Endothelial cell of umbilical vein (primary cell): ENCODE measurements around the gene DDB1. TPM values are rescaled to one million over a fixed set of nuclear protein-coding genes. Genes with fewer than 3 reads are reported as not detected.

Experiments used
- BruUV-seq: library from RNA; stranded (reverse); fragments of 400-500 nt; replicated peaks from 2 replicates; lab custom pipeline; 2021; lab: Mats Ljungman, UMichigan
- CTCF ChIA-PET: fragments of 300-600, 350-600 bp; sonication (Branson Sonifier 250); formaldehyde crosslinking; loops from one replicate; lab custom pipeline; 2021; ENCODE audit warnings: antibody characterized with exemption, inconsistent platforms; lab: Charles Lee
- POLR2A ChIA-PET: fragments of 300-600, 350-600 bp; sonication (Branson Sonifier 250); formaldehyde crosslinking; loops from one replicate; lab custom pipeline; 2021; ENCODE audit warnings: antibody characterized with exemption, inconsistent platforms; lab: Charles Lee
- DNase-seq: peaks from one replicate; pipeline ENCODE4 v3.0.0-alpha.2; 2011; ENCODE audit warnings: low read depth, low spot score
- FAIRE-seq: peaks from 2 replicates; lab custom pipeline; 2011; peaks lifted over from hg19 to GRCh38; lab: Jason Lieb, UNC
- H2AFZ ChIP-seq: 2 replicates; pipeline ENCODE4 v1.6.0; 2012; ENCODE audit warnings: low read depth, low read length, control low read depth, inconsistent platforms
- H3K27ac ChIP-seq: 2 replicates; pipeline ENCODE4 v1.5.1; 2011; ENCODE audit warnings: low read depth, mild to moderate bottlenecking, control low read depth, low read length, moderate library complexity; ENCODE audit not compliant: insufficient read depth
- H3K27me3 ChIP-seq, 2 experiments: 2 replicates each; pipeline versions ENCODE4 v1.6.0 to v1.6.1; 2011; ENCODE audit warnings: low read length in 2 of 2, mixed read lengths in 1 of 2; ENCODE audit not compliant: control insufficient read depth in 2 of 2, insufficient read depth in 2 of 2
- H3K36me3 ChIP-seq, 2 experiments: 2 replicates in 1 of 2; 3 replicates in 1 of 2; pipeline ENCODE4 v1.5.1; 2011; ENCODE audit warnings: low read length in 2 of 2, mild to moderate bottlenecking in 1 of 2, moderate library complexity in 1 of 2; ENCODE audit not compliant: control insufficient read depth in 2 of 2, insufficient read depth in 2 of 2; ENCODE audit errors: extremely low read depth in 1 of 2
- H3K4me1 ChIP-seq: 3 replicates; pipeline ENCODE4 v1.5.1; 2011; ENCODE audit warnings: mild to moderate bottlenecking, low read length; ENCODE audit not compliant: control insufficient read depth, insufficient read depth; ENCODE audit errors: extremely low read depth
- H3K4me2 ChIP-seq: 2 replicates; pipeline ENCODE4 v1.6.1; 2011; ENCODE audit warnings: low read length, control low read depth, mixed read lengths; ENCODE audit not compliant: insufficient read depth
- H3K4me3 ChIP-seq, 3 experiments: fragments of 200-600 bp in 1 of 3; sonication (generic), shearing (Covaris generic) in 1 of 3; replicated peaks in 1 of 3; 2 replicates each; pipeline ENCODE4 v1.5.1; 2011 to 2016; ENCODE audit warnings: control low read depth in 3 of 3, low read length in 3 of 3, mild to moderate bottlenecking in 2 of 3, inconsistent platforms in 1 of 3, low read depth in 1 of 3, moderate library complexity in 1 of 3; ENCODE audit not compliant: insufficient read depth in 1 of 3
- H3K79me2 ChIP-seq: 2 replicates; pipeline ENCODE4 v1.6.0; 2012; ENCODE audit warnings: low read length, inconsistent platforms; ENCODE audit not compliant: control insufficient read depth, insufficient read depth
- H3K9ac ChIP-seq: replicated peaks from 2 replicates; pipeline ENCODE3; 2011; ENCODE audit warnings: low read length, control low read depth; ENCODE audit not compliant: insufficient read depth; ENCODE audit errors: extremely low read depth
- H3K9me1 ChIP-seq: replicated peaks from 3 replicates; pipeline ENCODE4 v1.6.0; 2011; ENCODE audit warnings: mild to moderate bottlenecking, low read length; ENCODE audit not compliant: control insufficient read depth, insufficient read depth; ENCODE audit errors: extremely low read depth
- H3K9me3 ChIP-seq: replicated peaks from 2 replicates; pipeline ENCODE4 v1.5.1; 2012; ENCODE audit warnings: low read length, inconsistent platforms; ENCODE audit not compliant: control insufficient read depth, insufficient read depth
- H4K20me1 ChIP-seq: replicated peaks from 2 replicates; pipeline ENCODE3; 2011; ENCODE audit warnings: mild to moderate bottlenecking, low read length; ENCODE audit not compliant: control insufficient read depth, insufficient read depth; ENCODE audit errors: extremely low read depth
- EZH2 ChIP-seq: IDR thresholded peaks from 2 replicates; pipeline ENCODE4 v1.6.1; 2012; ENCODE audit warnings: borderline replicate concordance, low read depth, mild to moderate bottlenecking, moderate library complexity, low read length, inconsistent platforms; ENCODE audit not compliant: severe bottlenecking
- FOS ChIP-seq: IDR thresholded peaks from 2 replicates; pipeline ENCODE4 v1.6.1; 2011; ENCODE audit warnings: mild to moderate bottlenecking, low read length, moderate library complexity, borderline replicate concordance; ENCODE audit not compliant: insufficient read depth
- GATA2 ChIP-seq: IDR thresholded peaks from 2 replicates; pipeline ENCODE4 v1.7.0; 2011; ENCODE audit warnings: low read depth, mild to moderate bottlenecking, moderate library complexity, mixed read lengths, low read length; ENCODE audit not compliant: insufficient read length, insufficient read depth
- JUN ChIP-seq: IDR thresholded peaks from 2 replicates; pipeline ENCODE4 v1.6.1; 2011; ENCODE audit warnings: borderline replicate concordance, low read depth; ENCODE audit not compliant: insufficient read length, insufficient read depth
- MAX ChIP-seq: IDR thresholded peaks from 2 replicates; pipeline ENCODE4 v1.6.1; 2011; ENCODE audit not compliant: insufficient read depth, insufficient read length
- MYC ChIP-seq: IDR thresholded peaks from one replicate; pipeline ENCODE4 v1.6.1; 2011; ENCODE audit warnings: mild to moderate bottlenecking, low read depth, low read length
- POLR2A ChIP-seq: IDR thresholded peaks from 2 replicates; pipeline ENCODE4 v1.6.1; 2012; ENCODE audit warnings: low read depth, mild to moderate bottlenecking, control low read depth, low read length
- POLR2AphosphoS5 ChIP-seq: IDR thresholded peaks from 2 replicates; pipeline ENCODE4 v1.6.1; 2012; ENCODE audit warnings: low read depth, mild to moderate bottlenecking, control low read depth, low read length, moderate library complexity; ENCODE audit not compliant: insufficient read depth
- dilution Hi-C: fragments of 300-500 bp; cut with MboI; formaldehyde crosslinking; loops from one replicate; pipeline ENCODE4 v1.15.0; 2019; ENCODE audit warnings: low sequenced_read_pairs; ENCODE audit not compliant: extremely low pct_ligation_motif_present
- intact Hi-C: fragments of 100-400 bp; cut with micrococcal nuclease; formaldehyde crosslinking; loops from one replicate; pipeline ENCODE4 v1.10.0; 2022
- polyA plus RNA-seq, 4 experiments: library from polyadenylated mRNA; depleted of rRNA in 3 of 4; stranded (reverse) in 3 of 4; unstranded in 1 of 4; fragments of >200 nt; gene quantifications; 2 replicates each; pipeline versions ENCODE4 v1.2.1 to v1.2.3, GENCODE V29; 2011 to 2012; ENCODE audit warnings: missing spikeins in 1 of 4
- total RNA-seq: library from RNA; stranded (reverse); gene quantifications from 2 replicates; pipeline ENCODE4 v1.2.3, GENCODE V29; 2021
- TF ChIP-seq, protein P1 (sequence below), 2 donors: IDR thresholded peaks; 1 replicate in 1 of 2; 2 replicates in 1 of 2; pipeline ENCODE4 v1.5.1; 2011; ENCODE audit warnings: low read length in 2 of 2, mild to moderate bottlenecking in 2 of 2, moderate library complexity in 2 of 2, control low read depth in 1 of 2, inconsistent platforms in 1 of 2, low read depth in 1 of 2; ENCODE audit not compliant: insufficient read depth in 1 of 2; ENCODE audit errors: extremely low read depth in 1 of 2

Gene DDB1
- total and polyA plus RNA-seq, 2 donors (not counting 3 experiments of a cell fraction or from before 2014, with no cell fraction given): 229 to 230 TPM

DNA sequence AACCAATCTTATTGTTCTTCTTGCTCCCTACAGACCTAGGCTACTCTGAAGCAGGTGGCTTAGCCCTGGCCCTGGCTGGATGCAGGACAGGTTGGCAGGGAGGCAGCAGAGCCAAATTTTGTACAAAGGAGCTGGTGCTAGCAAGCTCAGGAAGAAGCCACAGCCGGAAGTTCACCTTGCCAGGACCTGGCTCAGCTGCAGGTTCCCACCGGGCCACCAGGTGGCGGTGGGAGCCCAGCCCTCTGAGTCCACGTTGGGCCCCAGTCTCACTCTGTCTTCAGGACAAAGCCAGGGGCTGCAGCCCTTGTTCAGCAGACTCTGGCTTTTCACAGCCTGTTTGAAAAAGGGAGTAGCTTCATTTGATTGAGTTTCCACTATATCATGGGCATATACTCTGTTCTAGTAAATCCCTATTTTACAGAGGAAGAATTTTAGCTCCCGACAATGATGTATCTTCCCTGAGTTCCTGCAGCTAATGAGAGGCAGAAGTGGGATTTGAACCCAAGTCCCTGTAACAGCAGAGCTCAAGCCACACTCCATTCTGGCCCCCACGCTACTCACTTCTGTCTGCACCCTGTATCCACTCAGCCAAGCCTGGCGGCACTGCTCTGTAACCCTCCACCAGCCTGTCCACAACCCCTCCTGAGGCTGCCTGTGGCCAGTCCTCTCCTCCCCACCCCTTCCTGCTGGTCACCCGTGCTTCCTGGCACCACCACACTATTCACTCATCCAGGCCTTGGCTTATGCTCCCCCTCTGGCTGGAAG, 3.4 kb upstream of the DDB1 start:
- H3K4me2 ChIP-seq: no peak overlapping the region
- TF ChIP-seq, protein P1, sequence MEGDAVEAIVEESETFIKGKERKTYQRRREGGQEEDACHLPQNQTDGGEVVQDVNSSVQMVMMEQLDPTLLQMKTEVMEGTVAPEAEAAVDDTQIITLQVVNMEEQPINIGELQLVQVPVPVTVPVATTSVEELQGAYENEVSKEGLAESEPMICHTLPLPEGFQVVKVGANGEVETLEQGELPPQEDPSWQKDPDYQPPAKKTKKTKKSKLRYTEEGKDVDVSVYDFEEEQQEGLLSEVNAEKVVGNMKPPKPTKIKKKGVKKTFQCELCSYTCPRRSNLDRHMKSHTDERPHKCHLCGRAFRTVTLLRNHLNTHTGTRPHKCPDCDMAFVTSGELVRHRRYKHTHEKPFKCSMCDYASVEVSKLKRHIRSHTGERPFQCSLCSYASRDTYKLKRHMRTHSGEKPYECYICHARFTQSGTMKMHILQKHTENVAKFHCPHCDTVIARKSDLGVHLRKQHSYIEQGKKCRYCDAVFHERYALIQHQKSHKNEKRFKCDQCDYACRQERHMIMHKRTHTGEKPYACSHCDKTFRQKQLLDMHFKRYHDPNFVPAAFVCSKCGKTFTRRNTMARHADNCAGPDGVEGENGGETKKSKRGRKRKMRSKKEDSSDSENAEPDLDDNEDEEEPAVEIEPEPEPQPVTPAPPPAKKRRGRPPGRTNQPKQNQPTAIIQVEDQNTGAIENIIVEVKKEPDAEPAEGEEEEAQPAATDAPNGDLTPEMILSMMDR (IDR thresholded peaks at IDR 0.05; ENCODE audit: extremely low read depth in 1 of 2, insufficient read depth in 1 of 2, low read depth in 1 of 2, low read length in 2 of 2): peak; percentile 94 to 99
- TF ChIP-seq EZH2: no peak
- dilution Hi-C loops (no loop called here), intact Hi-C loops (loop anchor here (1.0 to 10.0 kb wide), 3 partner anchors 49 to 82 kb away; partner anchors contain the start of gene TMEM216)
- H4K20me1 ChIP-seq: no peaks in the 10 kb centered on the region
- no peak overlapping the region for H3K4me3 ChIP-seq
- DNase-seq (peak; percentile 76), FAIRE-seq (peak; percentile 89)
- peaks cover 16% of the 10 kb centered on the region for H3K79me2 ChIP-seq
- ChIA-PET POLR2A (interaction anchor here (1.2 to 1.7 kb wide), 2 partner anchors 26 to 49 kb away, joined by 6 to 11 read pairs; partner anchors contain the start of genes CYB561A3 and TMEM138), CTCF (interaction anchor here (0.6 to 8.0 kb wide), 23 partner anchors 9 to 297 kb away, joined by 3 to 345 read pairs (median 9); partner anchors contain the start of genes CYB561A3, TMEM138 and TMEM216)
- H3K4me1 ChIP-seq: peaks cover 9% of the 10 kb centered on the region
- peak overlapping the region; percentile 46 for H2AFZ ChIP-seq
- no peaks in the 10 kb centered on the region for H3K27me3 ChIP-seq
- no peaks in the 10 kb centered on the region for H3K9me3 ChIP-seq
- H3K9me1 ChIP-seq: no peaks in the 10 kb centered on the region
- peaks cover 0 to 2% of the 10 kb centered on the region in 2 experiments for H3K36me3 ChIP-seq
- no TSS peak for BruUV-seq
- H3K27ac ChIP-seq: no peak overlapping the region
- H3K9ac ChIP-seq: no peak overlapping the region

DNA sequence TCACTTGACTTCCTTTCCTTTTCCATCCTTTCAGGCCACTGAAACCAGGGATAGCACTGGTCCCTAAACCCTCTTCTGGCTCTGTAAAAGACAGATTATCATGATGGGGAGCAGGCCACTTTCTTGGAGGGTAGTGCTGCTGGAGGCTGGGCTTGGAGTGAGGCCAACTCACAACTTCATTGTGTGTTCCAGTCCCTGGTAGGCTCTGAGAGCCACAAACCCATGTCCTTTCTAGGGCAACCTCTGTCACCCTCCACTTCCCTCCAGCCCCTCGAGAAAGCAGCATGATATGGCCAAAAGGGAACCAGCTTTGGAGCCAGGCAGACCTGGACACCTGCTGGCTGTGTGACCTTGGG, 2.4 kb upstream of the DDB1 start:
- Histone ChIP-seq H2AFZ (no peak overlapping the region), H3K36me3 (peaks cover 0 to 2% of the 10 kb centered on the region in 2 experiments), H3K27ac (no peak overlapping the region), H3K27me3 (no peaks in the 10 kb centered on the region), H3K4me1 (peaks cover 10% of the 10 kb centered on the region), H3K9ac (no peak overlapping the region), H3K4me3 (no peak overlapping the region), H4K20me1 (no peaks in the 10 kb centered on the region), H3K9me3 (no peaks in the 10 kb centered on the region), H3K79me2 (peaks cover 25% of the 10 kb centered on the region), H3K4me2 (no peak overlapping the region), H3K9me1 (no peaks in the 10 kb centered on the region)
- FAIRE-seq: no peak
- ChIA-PET POLR2A (interaction anchor here (1.7 to 2.6 kb wide), 2 partner anchors 26 to 27 kb away, joined by 8 to 11 read pairs; partner anchors contain the start of genes CYB561A3 and TMEM138), CTCF (interaction anchor here (1.2 to 8.0 kb wide), 9 partner anchors 23 to 111 kb away, joined by 3 to 345 read pairs (median 9); partner anchors contain the start of genes CYB561A3 and TMEM138)
- TF ChIP-seq JUN: no peak
- TF ChIP-seq FOS: no peak
- TF ChIP-seq POLR2A: no peak
- TF ChIP-seq, protein P1 (IDR thresholded peaks at IDR 0.05; ENCODE audit: extremely low read depth in 1 of 2, insufficient read depth in 1 of 2, low read depth in 1 of 2, low read length in 2 of 2): no peak
- TF ChIP-seq MYC: no peak
- TF ChIP-seq MAX: no peak
- TF ChIP-seq GATA2: no peak
- no peak for TF ChIP-seq POLR2AphosphoS5
- TF ChIP-seq EZH2: no peak
- no TSS peak for BruUV-seq
- dilution Hi-C loops: no loop called here
- intact Hi-C loops: loop anchor here (10.0 kb wide), 1 partner anchor 81 kb away; no protein-coding TSS in a partner anchor
- DNase-seq: no peak
